GM12891 (cell line): Measurements from ENCODE around the gene SHISA8.

Experiments
- PAX5 ChIP-seq: IDR thresholded peaks from 2 replicates; pipeline ENCODE4 v1.6.1; 2011; ENCODE audit warnings: low read length, moderate library complexity, mild to moderate bottlenecking; ENCODE audit not compliant: insufficient read depth, severe bottlenecking
- POLR2A ChIP-seq: IDR thresholded peaks from 2 replicates; pipeline ENCODE4 v1.6.1; 2011; ENCODE audit warnings: low read depth, low read length, control low read depth
- POLR2AphosphoS5 ChIP-seq: IDR thresholded peaks from 2 replicates; pipeline ENCODE4 v1.6.1; 2011; ENCODE audit warnings: low read depth, low read length, control low read depth
- POU2F2 ChIP-seq: IDR thresholded peaks from 2 replicates; pipeline ENCODE4 v1.6.1; 2011; ENCODE audit warnings: low read depth, mild to moderate bottlenecking, control low read depth, low read length, moderate library complexity
- SPI1 ChIP-seq: IDR thresholded peaks from 2 replicates; pipeline ENCODE4 v1.6.1; 2011; ENCODE audit warnings: low read depth, low read length, control low read depth
- TAF1 ChIP-seq: IDR thresholded peaks from 2 replicates; pipeline ENCODE4 v1.6.1; 2011; ENCODE audit warnings: low read depth, low read length, control low read depth

DNA sequence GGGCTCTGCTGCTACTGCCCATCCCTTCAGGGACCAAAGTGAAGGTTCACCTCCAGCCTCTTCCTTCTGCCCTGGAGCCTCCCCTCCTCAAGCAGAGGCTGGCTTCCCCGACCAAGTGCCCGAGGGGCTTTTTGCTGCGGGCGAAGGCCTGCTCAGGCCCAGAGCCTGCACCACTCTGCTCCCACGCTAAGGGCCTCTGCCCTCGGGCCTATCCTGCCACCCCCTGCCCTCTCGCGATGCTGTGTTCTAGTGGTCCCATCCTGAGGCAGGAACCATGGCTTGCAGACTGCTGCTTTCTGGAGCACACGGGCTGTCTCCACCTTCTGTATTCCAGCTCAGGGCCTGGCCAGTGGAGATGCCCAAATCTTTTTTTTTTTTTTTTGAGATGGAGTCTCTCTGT lies 20.6 kb upstream of the SHISA8 start:
- TF ChIP-seq POLR2A (no peak), POLR2AphosphoS5 (no peak), PAX5 (no peak), TAF1 (no peak), SPI1 (no peak), POU2F2 (no peak)
